SHP77 (cell line): ENCODE results near the gene IL2RA.
"Not testable (repeated sequence)": the region's sequence is repeated elsewhere in the genome, so short reads cannot be mapped to it uniquely, and the experiment has no call there.

Experiments
- DNase-seq, 2 experiments: peaks; one replicate each; lab custom pipeline; 2025; lab: John Stamatoyannopoulos, UW

The IL2RA gene

DNA sequence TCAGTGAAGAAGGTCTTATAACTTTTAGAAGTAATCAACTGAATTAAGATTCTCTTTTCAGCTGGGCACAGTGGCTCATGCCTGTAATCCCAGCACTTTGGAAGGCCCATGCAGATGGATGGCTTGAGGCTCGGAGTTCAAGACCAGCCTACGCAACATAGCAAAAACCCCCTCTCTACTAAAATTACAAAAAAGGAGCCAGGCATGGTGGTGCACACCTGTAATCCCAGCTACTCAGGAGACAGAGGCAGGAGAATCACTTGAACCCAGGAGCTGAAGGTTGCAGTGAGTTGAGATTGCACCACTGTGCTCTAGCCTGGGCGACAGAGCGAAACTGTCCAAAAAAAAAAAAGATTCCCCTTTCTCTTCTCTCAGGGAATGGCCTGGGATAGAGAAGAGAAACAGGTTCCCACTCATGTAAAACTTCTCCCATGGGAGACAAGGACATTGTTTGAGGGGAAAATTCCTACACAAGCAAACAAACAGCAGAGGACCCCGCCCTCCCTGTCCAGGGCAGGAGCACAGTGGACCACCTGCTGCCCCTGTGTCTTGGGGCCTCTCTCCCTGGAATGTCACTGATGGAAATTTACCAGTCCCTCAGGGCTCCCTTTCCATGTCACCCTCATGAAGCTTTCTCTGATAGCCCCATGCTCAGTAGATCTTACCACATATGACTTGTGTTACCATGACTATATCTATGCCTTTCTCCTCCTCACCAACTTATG, 5.6 kb downstream of the IL2RA start:
- DNase-seq = no peak

DNA sequence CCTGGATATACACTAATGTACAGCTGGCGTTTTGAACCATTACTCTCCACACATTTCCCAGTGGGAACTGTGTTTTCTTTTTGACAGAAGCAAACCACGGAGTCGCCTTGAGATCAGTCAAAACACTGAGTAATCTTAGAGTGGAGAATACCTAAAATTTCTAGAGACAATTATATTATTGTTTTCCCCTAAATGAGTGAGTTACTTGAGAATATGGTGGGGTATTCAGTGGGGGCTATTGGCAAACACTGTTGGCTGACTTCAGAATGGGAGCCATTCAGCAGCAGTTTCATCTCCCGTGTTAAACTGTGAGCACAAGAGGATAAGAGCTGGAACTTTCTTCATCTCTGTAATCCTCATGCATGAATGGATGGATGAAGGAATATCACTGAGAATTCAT, 6.2 kb downstream of the IL2RA start:
- no peak for DNase-seq

DNA sequence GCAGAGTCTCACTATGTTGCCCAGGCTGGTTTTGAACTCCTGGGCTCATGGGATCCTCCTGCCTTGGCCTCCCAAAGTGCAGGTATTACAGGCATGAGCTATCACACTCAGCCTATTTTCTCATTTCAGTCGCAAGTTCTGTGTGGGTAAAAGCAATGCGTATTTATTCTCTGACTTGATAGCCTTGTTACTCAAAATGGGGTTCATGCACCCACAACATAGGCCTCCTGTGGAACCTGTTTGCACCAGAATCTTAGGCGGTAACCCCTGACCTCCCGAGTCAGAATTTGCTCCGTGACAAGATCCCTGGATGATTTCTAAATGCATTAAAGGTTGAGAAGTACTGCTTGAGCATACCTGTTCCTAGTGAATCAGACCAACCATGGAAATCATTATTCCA, 7.3 kb downstream of the IL2RA start:
- no peak for DNase-seq

DNA sequence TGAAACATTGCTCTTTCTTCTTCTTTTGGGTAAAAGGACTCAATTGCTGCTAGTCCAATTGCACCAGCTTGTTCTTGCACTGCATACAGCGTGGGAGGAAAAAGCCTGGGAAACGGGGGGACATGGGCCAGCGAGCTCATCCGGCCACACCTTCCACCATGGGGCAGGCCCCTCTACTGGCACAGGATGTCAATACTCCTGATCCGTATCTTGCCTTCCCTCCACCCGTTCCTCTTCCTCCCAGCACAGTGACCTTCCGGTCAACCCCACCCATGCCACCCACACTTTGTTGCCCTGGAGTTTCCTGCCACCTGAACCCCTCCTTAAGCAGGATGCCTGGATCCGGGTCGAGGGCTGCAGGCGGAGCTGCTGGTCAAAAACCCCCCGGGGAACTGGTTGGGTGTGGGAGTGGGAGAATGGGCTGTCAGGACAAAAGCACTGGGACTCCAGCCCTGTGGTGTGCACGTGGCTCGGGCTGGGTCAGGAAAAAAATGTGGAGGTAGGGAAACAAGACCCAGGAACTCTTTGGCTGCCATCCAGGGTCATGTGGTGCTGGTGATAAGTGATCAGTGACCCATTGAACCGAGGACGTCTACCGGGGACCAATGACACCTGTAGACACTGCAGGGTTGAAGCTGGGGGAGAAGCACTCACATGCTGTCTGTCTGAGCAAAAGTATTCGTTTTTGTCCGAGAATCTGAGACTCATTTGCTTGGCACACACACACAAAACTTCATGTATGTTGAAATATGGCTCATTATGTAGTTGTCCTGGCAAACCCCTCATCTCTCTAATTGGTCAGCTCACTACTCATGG, 8.1 kb downstream of the IL2RA start:
- DNase-seq = no peak

DNA sequence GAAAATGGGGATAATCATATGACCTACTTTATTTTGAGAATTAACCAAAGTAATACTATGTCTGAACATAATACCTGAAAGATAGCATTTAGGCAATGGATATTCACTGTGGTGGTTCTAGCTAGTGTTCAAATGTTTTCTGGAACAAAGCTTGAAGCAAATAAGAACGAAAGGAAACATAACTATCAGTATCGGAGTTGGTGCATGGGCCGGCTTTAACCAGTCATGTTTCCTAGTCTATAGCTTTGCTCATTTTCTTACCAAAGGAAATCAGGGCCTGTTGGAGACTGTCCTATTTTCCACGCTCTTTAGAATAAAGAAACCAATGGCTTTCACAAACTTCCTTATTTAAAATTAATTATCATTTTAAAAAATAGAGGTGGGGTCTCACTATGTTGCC, 8.9 kb downstream of the IL2RA start:
- no peak for DNase-seq

DNA sequence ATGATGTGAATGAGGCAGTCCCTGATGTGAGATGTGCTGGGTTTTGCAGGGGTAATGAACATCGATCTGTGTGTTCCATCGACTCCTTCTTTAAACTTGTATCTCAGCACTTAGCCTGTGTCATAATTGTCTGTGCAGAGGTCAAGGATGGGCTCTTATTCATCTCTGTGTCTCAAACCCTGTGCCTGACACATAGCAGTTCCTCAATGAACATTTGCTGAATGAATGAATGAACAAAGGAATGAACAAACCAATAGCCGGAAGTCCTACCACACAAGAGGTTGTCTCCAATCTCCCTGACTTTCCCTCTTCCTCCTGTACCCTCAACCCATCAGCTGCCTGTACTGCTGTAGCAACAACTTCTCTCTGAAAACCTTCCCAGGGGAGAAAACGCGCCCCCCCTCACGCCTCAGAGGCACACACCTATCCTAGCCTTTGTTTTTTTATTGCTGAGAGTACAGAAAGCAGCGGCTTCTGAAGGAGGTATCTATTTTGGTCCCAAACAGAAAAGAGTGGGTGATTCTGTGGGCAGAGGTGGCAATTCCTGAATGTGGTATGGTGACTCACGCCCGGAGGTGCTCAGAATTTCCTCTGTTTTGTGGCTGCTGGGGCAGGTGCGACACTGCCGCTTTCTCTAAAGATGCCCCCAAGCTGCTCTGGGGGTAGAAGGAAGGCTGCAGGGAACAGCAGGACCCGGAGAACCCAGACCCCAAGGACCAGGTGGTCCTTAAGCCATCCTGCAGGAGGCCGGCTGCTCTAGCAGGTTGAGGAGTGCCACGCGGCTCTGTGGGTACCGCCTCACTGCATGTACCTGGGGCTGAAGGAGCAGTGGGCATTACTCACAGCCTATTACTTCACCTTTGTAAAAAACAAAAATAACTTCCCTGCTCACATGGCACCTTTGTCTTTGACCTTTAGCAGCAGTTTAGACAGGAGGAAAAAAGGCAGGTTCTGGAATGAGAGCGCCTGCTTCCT, 9.6 kb downstream of the IL2RA start:
- no peak for DNase-seq

DNA sequence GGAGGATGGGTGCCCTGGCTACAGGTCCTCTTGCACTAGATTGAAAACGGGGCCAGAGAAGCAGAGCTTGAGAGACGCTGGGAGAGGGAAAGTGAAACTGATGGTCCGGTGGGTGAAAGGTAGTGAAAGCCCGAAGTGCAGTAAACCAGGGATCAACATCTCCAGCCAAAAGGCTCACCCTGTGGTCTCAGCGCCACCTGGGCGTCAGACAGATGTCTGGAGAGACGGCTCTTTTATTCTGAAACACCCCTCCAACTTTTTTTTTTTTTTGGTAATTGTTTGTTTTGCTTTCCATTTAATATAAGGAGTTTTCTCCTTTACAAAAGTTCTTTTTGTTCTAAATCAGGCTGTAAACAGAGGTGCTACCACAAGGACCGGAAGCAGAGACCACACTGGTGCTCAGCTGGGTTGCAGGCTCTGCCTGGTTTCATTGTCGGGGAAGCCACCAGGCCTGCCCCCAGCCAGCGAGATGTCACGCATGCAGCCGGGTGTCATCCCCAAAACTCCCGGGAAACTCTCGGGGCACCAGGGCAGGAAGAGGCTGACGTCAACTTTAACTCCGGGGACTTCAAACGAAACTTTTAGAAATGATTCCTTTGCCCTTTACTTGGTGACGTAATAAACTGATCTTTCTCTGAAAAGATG, 11.2 kb downstream of the IL2RA start:
- DNase-seq = peak in 1 of 2 experiments; percentile 5

DNA sequence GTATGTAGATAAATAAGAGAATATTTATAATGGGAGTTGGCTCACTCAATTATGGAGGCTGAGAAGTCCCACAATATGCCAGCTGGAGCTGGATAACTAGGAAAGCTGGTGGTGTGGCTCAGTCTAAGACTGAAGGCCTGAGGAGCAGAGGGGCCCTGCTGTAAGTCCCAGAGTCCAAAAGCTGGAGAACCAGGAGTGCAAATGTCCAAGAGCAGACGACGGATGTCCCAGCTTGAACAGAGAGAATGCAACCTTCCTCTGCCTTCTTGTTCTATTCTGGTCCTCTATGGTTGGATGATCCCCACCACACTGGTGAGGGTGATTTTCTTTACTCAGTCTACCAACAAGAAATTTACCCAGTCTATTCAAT, 13.2 kb downstream of the IL2RA start:
- DNase-seq = no peak

DNA sequence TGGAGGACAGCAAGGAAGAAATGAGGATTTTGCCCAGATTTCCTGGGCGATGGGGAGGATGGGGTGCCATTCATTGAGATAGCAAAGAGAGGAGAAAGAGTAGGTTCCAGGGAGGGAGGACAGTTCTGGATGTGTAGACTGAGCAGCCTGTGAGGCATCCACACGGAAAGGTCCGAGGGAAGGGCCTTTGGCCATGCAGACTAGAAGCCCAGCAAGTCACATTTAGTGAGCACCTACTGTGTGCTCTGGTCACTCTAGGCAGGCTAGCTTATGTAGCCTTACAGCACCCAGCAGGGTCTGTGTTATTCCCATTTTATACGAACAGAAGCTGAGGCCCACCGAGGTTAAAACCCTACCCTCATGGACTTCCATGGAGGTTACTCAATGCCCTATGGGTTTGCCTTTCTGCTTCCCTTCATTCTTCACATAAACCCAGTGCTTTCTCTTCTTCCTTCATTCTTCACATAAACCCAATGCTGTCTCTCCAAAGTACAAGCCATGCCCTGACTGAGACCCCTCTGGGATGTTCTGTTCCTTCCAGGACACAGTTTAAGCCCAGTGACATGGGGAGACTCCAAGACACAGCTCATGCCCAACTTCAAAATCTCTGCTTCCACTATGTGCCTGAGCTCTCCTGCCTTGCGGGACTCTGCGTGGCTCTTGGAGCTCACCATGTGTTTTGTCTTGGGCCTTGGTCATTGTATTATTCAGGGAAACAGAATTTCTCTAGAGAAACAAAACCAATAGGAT, 13.7 kb downstream of the IL2RA start:
- no peak for DNase-seq

DNA sequence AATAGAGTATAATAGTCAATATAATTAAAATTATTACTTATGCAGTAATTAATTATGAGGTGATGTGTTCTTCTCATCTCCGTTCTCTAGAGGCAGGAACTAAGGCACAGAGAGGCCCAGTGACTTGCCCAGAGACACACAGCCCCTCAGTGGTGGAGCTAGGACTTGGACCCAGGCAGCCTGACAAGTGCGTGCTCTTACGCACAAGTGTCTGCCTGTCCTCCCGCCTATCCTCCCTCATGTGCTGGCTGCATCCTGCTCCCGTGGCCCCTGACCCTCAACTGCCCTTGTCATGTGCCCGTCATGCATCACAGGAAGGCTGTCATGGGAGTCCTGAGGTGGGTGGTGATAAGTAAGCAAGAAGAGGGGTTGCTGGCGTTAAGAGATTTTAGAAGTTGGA, 14.3 kb downstream of the IL2RA start:
- no peak for DNase-seq

DNA sequence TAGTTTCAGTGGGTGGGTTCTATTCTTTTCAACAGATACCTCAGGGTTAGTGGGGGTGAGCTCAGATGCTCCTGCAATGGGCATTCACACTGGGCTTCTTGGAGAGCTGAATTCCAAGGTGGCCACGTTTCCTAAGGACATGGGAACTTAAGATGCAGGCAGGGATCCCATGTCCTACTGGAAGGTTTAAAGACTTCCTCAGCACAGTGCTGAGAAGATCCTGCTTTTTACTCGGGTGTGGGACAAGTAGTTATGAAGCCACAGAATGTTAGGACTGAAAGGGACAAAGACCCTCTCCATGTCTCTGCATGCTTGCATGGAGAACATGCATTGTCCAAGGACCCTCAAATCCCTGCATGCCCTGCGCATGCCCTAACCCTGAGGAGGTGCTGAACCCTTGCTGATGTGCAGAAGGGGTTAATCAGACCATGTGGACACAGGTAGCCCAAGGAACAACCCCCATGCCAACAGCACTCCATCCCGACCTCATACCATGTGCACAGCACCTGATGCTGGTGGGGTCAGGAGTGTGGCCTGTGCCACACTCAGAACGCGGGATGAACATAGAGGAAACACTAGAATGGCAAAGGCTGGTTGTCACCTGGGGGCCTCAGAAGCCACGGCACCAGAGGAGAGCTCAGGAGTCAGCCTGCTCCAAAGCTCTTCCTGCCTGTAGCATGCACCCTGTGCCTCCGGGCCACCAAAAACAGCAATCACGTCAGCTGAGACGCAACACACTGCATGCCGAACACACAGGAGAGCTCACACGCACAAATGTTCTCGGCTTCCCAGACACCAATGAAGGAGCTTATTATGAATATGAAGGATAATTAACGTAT, 15.2 kb downstream of the IL2RA start:
- DNase-seq = no peak

DNA sequence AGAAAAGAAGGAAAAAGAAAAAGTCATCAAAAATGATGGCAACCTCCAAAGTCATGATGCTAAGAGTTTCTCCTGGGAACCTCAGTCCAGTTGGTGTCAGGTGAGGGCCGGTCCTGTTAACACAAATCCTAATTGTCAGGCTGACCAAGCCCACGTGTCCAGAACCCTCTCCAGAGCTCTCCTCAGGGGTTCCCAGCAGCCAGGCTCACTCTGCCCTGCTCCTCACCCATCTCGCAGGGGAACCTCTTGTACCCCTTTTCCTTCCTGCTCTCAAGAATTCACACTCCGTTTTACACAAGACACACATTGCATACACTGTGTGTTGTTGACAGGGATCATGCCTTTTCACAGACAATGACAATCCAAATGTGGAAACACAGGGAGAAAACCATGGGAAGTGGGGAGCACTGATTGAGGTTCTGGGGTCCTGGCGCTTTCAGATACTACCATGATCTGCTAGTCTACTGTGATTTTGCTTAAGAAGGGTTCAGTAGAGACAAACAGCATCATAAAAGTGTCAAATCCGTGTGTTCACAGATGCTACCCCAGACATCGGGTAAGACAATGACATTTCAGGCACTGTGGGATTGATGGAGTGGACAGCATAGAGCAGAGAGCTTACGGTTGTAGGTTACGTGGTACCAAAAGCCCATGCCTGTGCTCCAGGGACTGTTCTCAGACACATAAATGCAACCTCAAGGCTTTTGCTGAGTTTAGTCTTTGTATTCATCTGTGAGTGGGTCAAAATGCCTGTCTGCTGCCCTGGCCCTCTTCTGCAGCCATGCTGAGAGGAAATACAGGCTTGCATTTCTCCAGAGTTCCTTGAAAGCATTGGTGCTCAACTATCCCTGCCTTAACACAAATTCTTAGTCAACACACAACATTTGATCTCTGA, 16.0 kb downstream of the IL2RA start:
- DNase-seq = no peak

DNA sequence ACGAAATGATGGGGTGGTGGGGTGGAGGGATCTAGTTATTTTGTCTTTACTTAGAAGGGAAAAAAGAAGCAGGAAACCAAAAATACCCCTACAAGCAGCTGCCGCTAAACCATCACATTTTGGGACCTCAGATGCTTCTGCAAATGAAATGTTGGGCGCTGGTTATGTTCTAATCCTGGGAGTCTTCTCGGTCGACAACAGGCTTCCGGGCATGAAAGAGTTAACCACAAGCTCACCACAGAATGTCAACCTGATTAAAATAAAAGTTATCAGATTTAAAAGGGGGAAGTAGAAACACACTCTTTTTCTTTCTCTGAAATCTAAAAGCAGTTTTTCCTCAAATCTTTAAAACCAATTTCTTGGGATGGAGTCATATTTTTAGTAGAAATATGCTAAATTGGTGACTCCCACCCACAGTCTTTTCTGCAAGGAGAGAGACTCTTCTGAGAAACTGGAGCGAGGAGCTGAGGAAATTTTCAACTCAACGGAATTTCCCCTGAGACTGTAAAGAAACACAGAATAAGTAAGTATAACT, 16.8 kb downstream of the IL2RA start:
- DNase-seq = no peak

DNA sequence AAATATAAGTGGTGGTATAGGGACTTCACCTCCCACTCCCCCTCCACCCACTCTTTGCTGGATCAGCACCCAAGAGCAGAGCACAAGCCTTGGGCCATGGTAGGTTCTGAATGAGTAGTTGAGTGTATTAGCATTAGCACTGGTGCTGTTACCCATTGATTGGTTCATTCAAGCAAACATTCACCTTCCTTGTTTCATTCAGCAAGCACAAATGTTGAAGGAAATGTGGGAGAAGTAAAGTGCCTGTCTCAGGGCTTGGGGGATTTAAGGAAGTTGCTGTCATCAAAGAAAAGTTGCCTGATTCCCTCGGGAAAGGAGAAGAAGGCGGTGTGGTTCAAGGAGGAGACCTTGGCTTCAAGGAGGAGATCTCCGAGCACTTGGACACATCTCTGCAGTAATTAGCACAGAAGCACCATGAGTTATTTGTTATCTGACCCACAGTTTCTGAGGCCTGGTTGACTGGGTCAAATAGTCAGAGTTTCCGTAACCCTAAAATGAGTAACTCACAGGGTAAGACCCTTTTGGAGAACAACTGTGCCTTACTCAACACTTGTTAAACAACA, 17.3 kb downstream of the IL2RA start:
- DNase-seq = no peak

DNA sequence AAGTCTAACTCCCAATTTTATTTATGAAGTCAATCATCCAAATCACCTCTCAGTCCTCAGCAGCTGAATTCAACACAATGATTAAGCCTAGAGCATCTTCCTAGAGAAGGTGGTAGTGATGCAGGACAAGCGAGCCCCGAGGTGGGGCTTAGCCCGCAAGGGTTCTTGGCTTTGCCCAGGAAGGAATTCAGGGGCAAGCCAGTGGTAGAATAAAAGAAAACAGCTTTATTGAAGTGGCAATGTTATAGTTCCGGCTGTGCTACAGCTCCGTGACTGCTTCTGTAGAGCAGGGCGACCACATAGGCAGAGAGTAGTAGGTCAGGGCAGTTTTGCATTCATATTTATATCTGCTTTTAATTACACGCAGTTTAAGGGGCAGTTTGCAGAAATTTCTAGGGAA, 18.1 kb downstream of the IL2RA start:
- no peak for DNase-seq

DNA sequence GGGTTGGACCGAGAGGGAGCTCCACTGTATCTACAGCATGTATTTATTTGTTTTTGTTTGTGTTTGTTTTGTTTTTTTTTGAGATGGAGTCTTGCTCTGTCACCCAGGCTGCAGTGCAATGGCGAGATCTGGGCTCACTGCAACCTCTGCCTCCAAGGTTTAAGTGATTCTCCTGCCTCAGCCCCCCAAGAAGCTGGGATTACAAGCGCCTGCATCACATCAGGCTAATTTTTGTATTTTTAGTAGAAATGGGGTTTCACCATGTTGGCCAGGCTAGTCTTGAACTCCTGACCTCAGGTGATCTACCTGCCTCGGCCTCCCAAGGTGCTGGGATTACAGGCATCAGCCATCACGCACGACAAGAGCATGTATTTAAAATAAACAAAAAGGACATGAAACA, 18.8 kb downstream of the IL2RA start:
- not testable (repeated sequence) for DNase-seq

DNA sequence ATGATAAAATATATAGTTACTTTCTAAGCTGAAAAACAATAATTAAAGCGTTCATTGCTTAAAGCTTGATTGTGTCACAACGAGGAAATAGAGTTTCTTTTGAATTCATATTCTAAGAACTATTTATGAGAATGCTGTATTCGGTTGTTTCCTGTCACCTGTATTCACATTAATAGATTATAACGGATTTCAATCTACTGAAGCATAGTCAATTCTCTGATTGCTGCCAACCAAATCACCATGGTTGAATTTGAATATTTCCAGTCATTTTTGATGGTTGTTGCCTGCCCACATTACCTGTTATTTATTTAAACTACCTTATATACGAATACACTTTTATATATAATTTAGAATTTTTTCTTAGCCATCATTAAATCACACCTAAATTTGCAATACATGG, 22.0 kb downstream of the IL2RA start:
- DNase-seq = no peak

DNA sequence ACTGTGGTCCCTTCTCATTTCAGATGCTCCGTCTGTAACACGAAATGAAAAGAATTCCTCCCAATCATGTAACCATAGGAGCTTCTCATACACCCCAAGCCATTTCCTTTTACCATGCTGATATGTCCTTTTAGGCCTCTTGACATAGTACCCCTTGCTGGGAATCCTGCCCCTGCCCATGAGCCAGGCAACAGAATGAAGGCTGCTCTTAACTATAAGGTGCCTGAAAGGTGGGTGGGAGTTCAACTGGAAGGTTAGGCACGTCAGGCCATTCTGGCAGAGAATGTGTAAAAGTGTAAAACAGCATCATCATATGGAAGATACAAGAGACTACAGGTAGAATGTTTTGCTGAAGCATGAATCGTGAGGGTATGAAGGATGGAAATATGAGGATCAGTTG, 22.5 kb downstream of the IL2RA start:
- no peak for DNase-seq
